IMR-90 (cell line): ENCODE data around the gene MAPKAPK5. TPM values are rescaled to one million over a fixed set of nuclear protein-coding genes. Genes with fewer than 3 reads are reported as not detected.

Experiments
- ATAC-seq: fragments of 200-7000 bp; cut with Tn5 transposase; 2 replicates; pipeline ENCODE4 v1.9.1; 2020; ENCODE audit warnings: low read depth, mild to moderate bottlenecking, moderate library complexity
- BruUV-seq: library from RNA; stranded (reverse); fragments of 400-500 nt; replicated peaks from 2 replicates; lab custom pipeline; 2021; lab: Mats Ljungman, UMichigan
- CTCF ChIA-PET: fragments of 300-600 bp; formaldehyde crosslinking; extraction: SDS; loops from one replicate; lab custom pipeline; 2021; ENCODE audit warnings: antibody characterized with exemption; lab: Yijun Ruan, JAX
- POLR2A ChIA-PET: fragments of 300-600 bp; sonication (Branson Sonifier 250); formaldehyde crosslinking; loops from one replicate; lab custom pipeline; 2022; ENCODE audit warnings: antibody characterized with exemption; ENCODE audit not compliant: unreplicated experiment; lab: Charles Lee
- DNase-seq: peaks from one replicate; pipeline ENCODE4 v3.0.0; 2013
- H2AFZ ChIP-seq: replicated peaks from 2 replicates; pipeline ENCODE3; 2013; ENCODE audit warnings: low read length, mild to moderate bottlenecking; ENCODE audit not compliant: poor library complexity
- H2AK5ac ChIP-seq: 2 replicates; pipeline ENCODE4 v1.6.1; 2013; ENCODE audit warnings: low read depth, low read length, inconsistent platforms
- H2AK9ac ChIP-seq: replicated peaks from 2 replicates; pipeline ENCODE3; 2013; ENCODE audit warnings: mild to moderate bottlenecking, low read depth, low read length, moderate library complexity; ENCODE audit not compliant: poor library complexity
- H2BK120ac ChIP-seq: 2 replicates; pipeline ENCODE4 v1.6.1; 2013; ENCODE audit warnings: low read depth, low read length, inconsistent platforms
- H2BK15ac ChIP-seq: 3 replicates; pipeline ENCODE4 v1.6.1; 2013; ENCODE audit warnings: low read depth, low read length, inconsistent platforms
- H2BK20ac ChIP-seq: 2 replicates; pipeline ENCODE4 v1.6.1; 2013; ENCODE audit warnings: low read depth, mild to moderate bottlenecking, inconsistent platforms, low read length, moderate library complexity
- H2BK5ac ChIP-seq: 2 replicates; pipeline ENCODE4 v1.6.1; 2013; ENCODE audit warnings: mild to moderate bottlenecking, low read depth, low read length, inconsistent platforms; ENCODE audit not compliant: poor library complexity, severe bottlenecking
- H3K14ac ChIP-seq: replicated peaks from 2 replicates; pipeline ENCODE4 v1.6.1; 2013; ENCODE audit warnings: low read depth, low read length, inconsistent platforms
- H3K18ac ChIP-seq: 2 replicates; pipeline ENCODE4 v1.6.1; 2013; ENCODE audit warnings: low read depth, low read length, control low read depth
- H3K23ac ChIP-seq: 2 replicates; pipeline ENCODE4 v1.6.1; 2013; ENCODE audit warnings: low read depth, low read length, inconsistent platforms
- H3K27ac ChIP-seq: 2 replicates; pipeline ENCODE4 v1.5.1; 2013; ENCODE audit warnings: mild to moderate bottlenecking, control low read depth, low read length; ENCODE audit not compliant: insufficient read depth
- H3K27me3 ChIP-seq: 2 replicates; pipeline ENCODE4 v1.6.1; 2013; ENCODE audit warnings: low read length; ENCODE audit not compliant: control insufficient read depth, insufficient read depth
- H3K36me3 ChIP-seq: 2 replicates; pipeline ENCODE4 v1.6.1; 2013; ENCODE audit warnings: low read length, mixed read lengths; ENCODE audit not compliant: control insufficient read depth, insufficient read depth
- H3K4ac ChIP-seq: 2 replicates; pipeline ENCODE4 v1.6.1; 2013; ENCODE audit warnings: low read depth, low read length, inconsistent platforms
- H3K4me1 ChIP-seq: 2 replicates; pipeline ENCODE4 v1.6.1; 2013; ENCODE audit warnings: low read length, mixed read lengths; ENCODE audit not compliant: control insufficient read depth, insufficient read depth
- H3K4me2 ChIP-seq: 2 replicates; pipeline ENCODE4 v1.6.1; 2013; ENCODE audit warnings: low read depth, mild to moderate bottlenecking, control low read depth, low read length, moderate library complexity
- H3K4me3 ChIP-seq: 2 replicates; pipeline ENCODE4 v1.5.1; 2013; ENCODE audit warnings: low read depth, mild to moderate bottlenecking, control low read depth, low read length, moderate library complexity; ENCODE audit not compliant: insufficient read depth
- H3K56ac ChIP-seq: 2 replicates; pipeline ENCODE4 v1.6.1; 2013; ENCODE audit warnings: low read length, inconsistent platforms; ENCODE audit not compliant: insufficient read depth; ENCODE audit errors: extremely low read depth
- H3K79me1 ChIP-seq, 2 experiments: 2 replicates each; pipeline ENCODE4 v1.6.1; 2013; ENCODE audit warnings: low read length in 2 of 2, inconsistent platforms in 1 of 2, low read depth in 1 of 2
- H3K9ac ChIP-seq: 2 replicates; pipeline ENCODE4 v1.6.1; 2013; ENCODE audit warnings: low read depth, low read length, control low read depth
- H3K9me1 ChIP-seq: 2 replicates; pipeline ENCODE4 v1.6.1; 2013; ENCODE audit warnings: low read length, inconsistent platforms; ENCODE audit not compliant: insufficient read depth
- H3K9me3 ChIP-seq: 2 replicates; pipeline ENCODE4 v1.6.1; 2013; ENCODE audit warnings: low read length; ENCODE audit not compliant: control insufficient read depth, insufficient read depth
- H4K20me1 ChIP-seq: 2 replicates; pipeline ENCODE4 v1.6.1; 2013; ENCODE audit warnings: low read length, inconsistent platforms; ENCODE audit not compliant: insufficient read depth
- H4K5ac ChIP-seq: 2 replicates; pipeline ENCODE4 v1.6.1; 2013; ENCODE audit warnings: mild to moderate bottlenecking, low read depth, low read length, control low read depth
- H4K8ac ChIP-seq, 2 experiments: 2 replicates each; pipeline ENCODE4 v1.6.1; 2013; ENCODE audit warnings: low read depth in 2 of 2, low read length in 2 of 2, control low read depth in 1 of 2, inconsistent platforms in 1 of 2
- H4K91ac ChIP-seq: 2 replicates; pipeline ENCODE4 v1.6.1; 2013; ENCODE audit warnings: low read depth, low read length, inconsistent platforms; ENCODE audit not compliant: insufficient read depth
- BHLHE40 ChIP-seq: fragments of 150-350 bp; IDR thresholded peaks from 2 replicates; pipeline ENCODE4 v1.6.1; 2016; ENCODE audit warnings: mild to moderate bottlenecking, low read depth, low read length
- CEBPB ChIP-seq: IDR thresholded peaks from 2 replicates; pipeline ENCODE4 v1.6.1; 2012; ENCODE audit warnings: low read depth, low read length, improper control_type of control experiment
- FOS ChIP-seq: fragments of 150-350 bp; IDR thresholded peaks from 2 replicates; pipeline ENCODE4 v1.6.1; 2016; ENCODE audit warnings: low read depth, low read length
- MAFK ChIP-seq: IDR thresholded peaks from 2 replicates; pipeline ENCODE4 v1.6.1; 2012; ENCODE audit warnings: low read depth, low read length, improper control_type of control experiment
- POLR2A ChIP-seq: IDR thresholded peaks from 2 replicates; pipeline ENCODE4 v1.6.1; 2012; ENCODE audit warnings: mild to moderate bottlenecking, low read depth, low read length
- RAD21 ChIP-seq: IDR thresholded peaks from 2 replicates; pipeline ENCODE4 v1.6.1; 2012; ENCODE audit warnings: low read length, improper control_type of control experiment
- RCOR1 ChIP-seq: IDR thresholded peaks from 2 replicates; pipeline ENCODE4 v1.6.1; 2012; ENCODE audit warnings: mild to moderate bottlenecking, low read length, improper control_type of control experiment; ENCODE audit not compliant: insufficient replicate concordance
- WGBS, 2 experiments: methylation state at CpG; one replicate each; pipeline versions ENCODE4 v1.1.5 to v1.1.7; 2013; ENCODE audit warnings: missing lambda C conversion rate in 2 of 2; ENCODE audit not compliant: insufficient read length in 1 of 2; ENCODE audit errors: extremely low coverage in 2 of 2; 5-methylcytosine and 5-hydroxymethylcytosine counted together
- dilution Hi-C: fragments of 300-500 bp; cut with HindIII; formaldehyde crosslinking; loops from one replicate; pipeline ENCODE4 v1.14.3; 2018; ENCODE audit warnings: low sequenced_read_pairs; ENCODE audit not compliant: unreplicated experiment
- in situ Hi-C: fragments of 300-500 bp; cut with MboI; formaldehyde crosslinking; loops from 3 replicates; pipeline ENCODE4 v1.14.3; 2019; ENCODE audit warnings: low sequenced_read_pairs, inconsistent platforms, mixed read lengths
- intact Hi-C: fragments of 100-400 bp; cut with micrococcal nuclease; formaldehyde crosslinking; loops from 2 replicates; pipeline ENCODE4 v1.10.0; 2022
- polyA plus RNA-seq, 3 experiments: library from polyadenylated mRNA; depleted of rRNA; stranded (reverse); fragments of >200 nt; gene quantifications; 2 replicates each; pipeline ENCODE4 v1.2.3, GENCODE V29; 2012; ENCODE audit warnings: low replicate concordance in 1 of 3
- total RNA-seq: library from RNA; depleted of rRNA; stranded (reverse); fragments of >200 nt; gene quantifications from 2 replicates; pipeline ENCODE4 v1.2.3, GENCODE V29; 2012
- TF ChIP-seq, protein P1 (sequence below): fragments of 150-350 bp; IDR thresholded peaks from 2 replicates; pipeline ENCODE4 v1.6.1; 2017; ENCODE audit warnings: mild to moderate bottlenecking, antibody characterized with exemption, low read length, low read depth
- TF ChIP-seq, protein P2 (sequence below): conservative IDR thresholded peaks from 2 replicates; pipeline ENCODE4 v1.5.1; 2012; ENCODE audit warnings: mild to moderate bottlenecking, low read depth, low read length, improper control_type of control experiment

Gene MAPKAPK5
- total and polyA plus RNA-seq, 2 of the 4 experiments (the other 2 are of a cell fraction) = 35.0 to 44.6 TPM

DNA sequence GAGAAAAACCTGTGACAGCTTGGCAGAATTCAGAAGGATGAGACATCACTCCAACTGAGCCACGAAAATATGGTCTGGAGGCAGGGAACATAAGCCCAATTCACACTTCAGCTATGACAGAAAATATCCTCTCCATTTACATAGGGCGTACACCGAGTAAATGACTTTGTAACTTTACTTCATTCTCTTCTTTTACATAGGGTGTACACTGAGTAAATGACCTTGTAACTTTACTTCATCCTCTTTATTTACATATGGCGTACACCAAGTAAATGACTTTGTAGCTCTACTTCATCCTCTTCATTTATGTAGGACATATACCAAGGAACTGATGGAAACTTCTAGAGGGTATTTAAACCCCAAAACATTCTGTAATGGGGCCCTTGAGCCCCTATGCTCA lies 14.1 kb upstream of the MAPKAPK5 start:
- Histone ChIP-seq H2AK9ac (no peak overlapping the region), H4K20me1 (no peaks in the 10 kb centered on the region), H3K4ac (no peak overlapping the region), H3K56ac (no peak overlapping the region), H2AK5ac (no peak overlapping the region), H3K9me3 (no peaks in the 10 kb centered on the region), H4K5ac (no peak overlapping the region), H3K27ac (no peak overlapping the region), H3K4me3 (no peak overlapping the region), H3K4me1 (no peaks in the 10 kb centered on the region), H4K8ac (no peak overlapping the region), H3K9me1 (no peaks in the 10 kb centered on the region), H3K18ac (no peak overlapping the region), H3K27me3 (peaks cover 8% of the 10 kb centered on the region), H2AFZ (no peak overlapping the region), H2BK120ac (no peak overlapping the region), H2BK5ac (no peak overlapping the region), H3K79me1 (no peaks in the 10 kb centered on the region), H2BK15ac (no peak overlapping the region), H3K14ac (no peak overlapping the region), H3K4me2 (no peak overlapping the region), H3K36me3 (no peaks in the 10 kb centered on the region), H2BK20ac (no peak overlapping the region), H3K23ac (no peak overlapping the region), H3K9ac (no peak overlapping the region), H4K91ac (no peak overlapping the region)
- ChIA-PET CTCF (no interaction called here), POLR2A (no interaction called here)
- intact Hi-C loops (no loop called here), in situ Hi-C loops (no loop called here), dilution Hi-C loops (no loop called here)
- TF ChIP-seq POLR2A (no peak), RCOR1 (no peak), FOS (no peak), MAFK (no peak), CEBPB (no peak), RAD21 (no peak), BHLHE40 (no peak)
- TF ChIP-seq, protein P1, sequence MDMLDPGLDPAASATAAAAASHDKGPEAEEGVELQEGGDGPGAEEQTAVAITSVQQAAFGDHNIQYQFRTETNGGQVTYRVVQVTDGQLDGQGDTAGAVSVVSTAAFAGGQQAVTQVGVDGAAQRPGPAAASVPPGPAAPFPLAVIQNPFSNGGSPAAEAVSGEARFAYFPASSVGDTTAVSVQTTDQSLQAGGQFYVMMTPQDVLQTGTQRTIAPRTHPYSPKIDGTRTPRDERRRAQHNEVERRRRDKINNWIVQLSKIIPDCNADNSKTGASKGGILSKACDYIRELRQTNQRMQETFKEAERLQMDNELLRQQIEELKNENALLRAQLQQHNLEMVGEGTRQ = no peak
- TF ChIP-seq, protein P2, sequence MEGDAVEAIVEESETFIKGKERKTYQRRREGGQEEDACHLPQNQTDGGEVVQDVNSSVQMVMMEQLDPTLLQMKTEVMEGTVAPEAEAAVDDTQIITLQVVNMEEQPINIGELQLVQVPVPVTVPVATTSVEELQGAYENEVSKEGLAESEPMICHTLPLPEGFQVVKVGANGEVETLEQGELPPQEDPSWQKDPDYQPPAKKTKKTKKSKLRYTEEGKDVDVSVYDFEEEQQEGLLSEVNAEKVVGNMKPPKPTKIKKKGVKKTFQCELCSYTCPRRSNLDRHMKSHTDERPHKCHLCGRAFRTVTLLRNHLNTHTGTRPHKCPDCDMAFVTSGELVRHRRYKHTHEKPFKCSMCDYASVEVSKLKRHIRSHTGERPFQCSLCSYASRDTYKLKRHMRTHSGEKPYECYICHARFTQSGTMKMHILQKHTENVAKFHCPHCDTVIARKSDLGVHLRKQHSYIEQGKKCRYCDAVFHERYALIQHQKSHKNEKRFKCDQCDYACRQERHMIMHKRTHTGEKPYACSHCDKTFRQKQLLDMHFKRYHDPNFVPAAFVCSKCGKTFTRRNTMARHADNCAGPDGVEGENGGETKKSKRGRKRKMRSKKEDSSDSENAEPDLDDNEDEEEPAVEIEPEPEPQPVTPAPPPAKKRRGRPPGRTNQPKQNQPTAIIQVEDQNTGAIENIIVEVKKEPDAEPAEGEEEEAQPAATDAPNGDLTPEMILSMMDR = no peak
- no CpG with 5 or more reads among the region's 4 CpGs for WGBS, 2 experiments
- BruUV-seq = no TSS peak
- ATAC-seq = no peak
- no peak for DNase-seq
